ENCODE data around the gene VPS37D. TPM values are rescaled to one million over a fixed set of nuclear protein-coding genes. Genes with fewer than 3 reads are reported as not detected.
A peak's percentile ranks its signal among the peaks of the same experiment; 100 is the strongest.

Gene VPS37D
- total RNA-seq, 1 experiment from 2014 or later = 5.7 TPM

GRCh38 chr7:73622909-73623797 lies 44.5 kb upstream of the VPS37D start (continued):
- no peak for TF ChIP-seq ZNF532 (CRISPR knock-in tag; IDR thresholded peaks at IDR 0.05; ENCODE audit: borderline replicate concordance)
- no peak for TF ChIP-seq ZMAT4 (CRISPR knock-in tag; IDR thresholded peaks at IDR 0.05)
- peak; percentile 50; the same call in 1 of the 2 replicates for TF ChIP-seq TEAD1 (CRISPR knock-in tag; IDR thresholded peaks at IDR 0.05)
- TF ChIP-seq JUN (CRISPR knock-in tag; IDR thresholded peaks at IDR 0.05) = no peak
- TF ChIP-seq, protein P1, sequence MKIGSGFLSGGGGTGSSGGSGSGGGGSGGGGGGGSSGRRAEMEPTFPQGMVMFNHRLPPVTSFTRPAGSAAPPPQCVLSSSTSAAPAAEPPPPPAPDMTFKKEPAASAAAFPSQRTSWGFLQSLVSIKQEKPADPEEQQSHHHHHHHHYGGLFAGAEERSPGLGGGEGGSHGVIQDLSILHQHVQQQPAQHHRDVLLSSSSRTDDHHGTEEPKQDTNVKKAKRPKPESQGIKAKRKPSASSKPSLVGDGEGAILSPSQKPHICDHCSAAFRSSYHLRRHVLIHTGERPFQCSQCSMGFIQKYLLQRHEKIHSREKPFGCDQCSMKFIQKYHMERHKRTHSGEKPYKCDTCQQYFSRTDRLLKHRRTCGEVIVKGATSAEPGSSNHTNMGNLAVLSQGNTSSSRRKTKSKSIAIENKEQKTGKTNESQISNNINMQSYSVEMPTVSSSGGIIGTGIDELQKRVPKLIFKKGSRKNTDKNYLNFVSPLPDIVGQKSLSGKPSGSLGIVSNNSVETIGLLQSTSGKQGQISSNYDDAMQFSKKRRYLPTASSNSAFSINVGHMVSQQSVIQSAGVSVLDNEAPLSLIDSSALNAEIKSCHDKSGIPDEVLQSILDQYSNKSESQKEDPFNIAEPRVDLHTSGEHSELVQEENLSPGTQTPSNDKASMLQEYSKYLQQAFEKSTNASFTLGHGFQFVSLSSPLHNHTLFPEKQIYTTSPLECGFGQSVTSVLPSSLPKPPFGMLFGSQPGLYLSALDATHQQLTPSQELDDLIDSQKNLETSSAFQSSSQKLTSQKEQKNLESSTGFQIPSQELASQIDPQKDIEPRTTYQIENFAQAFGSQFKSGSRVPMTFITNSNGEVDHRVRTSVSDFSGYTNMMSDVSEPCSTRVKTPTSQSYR (CRISPR knock-in tag; IDR thresholded peaks at IDR 0.05) = no peak
- no peak for TF ChIP-seq CBFB (CRISPR knock-in tag; IDR thresholded peaks at IDR 0.05; ENCODE audit: low read depth)

DNA sequence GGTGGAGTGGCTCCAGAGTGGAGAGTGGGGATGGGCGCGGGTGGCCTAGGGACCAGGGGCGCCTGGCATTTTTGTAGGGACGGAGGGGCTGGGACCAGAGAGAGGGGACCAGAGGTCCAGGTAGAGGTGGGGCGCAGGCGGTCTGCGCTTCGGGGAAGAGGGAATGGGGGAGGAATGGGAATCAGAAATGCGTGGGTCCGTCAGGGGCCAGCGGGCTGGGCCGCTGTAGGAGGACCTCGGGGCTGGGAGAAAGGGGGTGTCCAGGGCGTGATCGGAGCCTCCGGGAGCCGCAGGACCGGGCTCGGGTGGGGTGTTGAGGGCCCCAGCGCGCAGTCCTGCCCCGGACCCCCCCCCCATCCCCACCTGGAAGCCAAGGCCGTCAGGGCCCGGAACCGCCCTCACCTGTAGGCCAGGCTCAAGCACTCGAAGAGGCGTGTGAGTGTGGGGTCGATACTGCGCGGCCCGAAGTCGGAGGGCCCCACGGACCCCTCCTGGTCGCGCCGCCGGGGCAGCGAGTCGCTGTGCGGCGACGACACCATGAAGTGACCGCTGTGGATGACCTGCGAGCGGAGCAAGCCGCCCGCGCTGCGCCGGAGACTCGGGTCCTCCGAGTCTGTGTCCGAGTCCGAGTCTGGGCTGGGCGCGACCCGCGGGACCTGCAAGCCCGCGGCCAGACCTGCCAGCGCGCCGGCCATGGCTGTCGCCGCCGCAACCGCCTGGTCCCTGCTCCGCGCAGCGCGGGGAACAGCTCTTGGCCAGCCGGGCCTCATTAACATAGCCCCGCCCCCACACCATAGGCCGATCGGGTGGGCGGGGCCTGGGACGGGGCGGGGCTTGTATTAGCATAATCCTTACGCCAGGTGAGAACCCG lies 43.6 kb upstream of the VPS37D start, which contains the start of gene MLXIPL:
TSS of gene MLXIPL (minus strand) at position 725 of the 871 bp plus-strand sequence. CDS start at position 695, 30 bp downstream.
- H3K4me3 Mint-ChIP-seq = peak within 1 kb of the TSS; percentile 83
- no peak within 1 kb of the TSS; the same call in 1 of the 2 replicates for H3K27ac Mint-ChIP-seq
- no peaks in the 10 kb centered on the region for H3K9me3 Mint-ChIP-seq
- ATAC-seq = peak; percentile 89
- peaks cover 7% of the 10 kb centered on the region for H3K4me1 Mint-ChIP-seq
- POLR2A ChIA-PET = interaction anchor here (0.7 to 1.1 kb wide), 4 partner anchors 12 to 45 kb away, joined by 3 to 4 read pairs (median 3); no protein-coding TSS in a partner anchor
- CTCF ChIA-PET = interaction anchor here (0.9 to 4.7 kb wide), 14 partner anchors 11 to 218 kb away, joined by 3 to 53 read pairs (median 4); partner anchors contain the start of genes METTL27 and VPS37D
- peaks cover 37% of the 10 kb centered on the region for H3K27me3 Mint-ChIP-seq (ENCODE audit: low read depth)
- peak; percentile 96 for DNase-seq (ENCODE audit: low spot score)
- H3K36me3 Mint-ChIP-seq = no peaks in the 10 kb centered on the region
- TF ChIP-seq ZNF532 (CRISPR knock-in tag; IDR thresholded peaks at IDR 0.05; ENCODE audit: borderline replicate concordance) = no peak
- TF ChIP-seq FOXK1 (CRISPR knock-in tag; IDR thresholded peaks at IDR 0.05) = peak; percentile 29; the same call in 1 of the 2 replicates
- no peak for TF ChIP-seq ZNF138 (CRISPR knock-in tag; conservative IDR thresholded peaks at IDR 0.05)
- 0 out of 2 replicates have a peak, but pooled peaks have one; percentile 36 for TF ChIP-seq GABPB1 (CRISPR knock-in tag; IDR thresholded peaks at IDR 0.05)
- no peak for TF ChIP-seq ESRRA (CRISPR knock-in tag; IDR thresholded peaks at IDR 0.05; ENCODE audit: borderline replicate concordance)
- TF ChIP-seq IRF1 (CRISPR knock-in tag; IDR thresholded peaks at IDR 0.05) = 0 out of 2 replicates have a peak, but pooled peaks have one; percentile 34
- TF ChIP-seq, protein P2, sequence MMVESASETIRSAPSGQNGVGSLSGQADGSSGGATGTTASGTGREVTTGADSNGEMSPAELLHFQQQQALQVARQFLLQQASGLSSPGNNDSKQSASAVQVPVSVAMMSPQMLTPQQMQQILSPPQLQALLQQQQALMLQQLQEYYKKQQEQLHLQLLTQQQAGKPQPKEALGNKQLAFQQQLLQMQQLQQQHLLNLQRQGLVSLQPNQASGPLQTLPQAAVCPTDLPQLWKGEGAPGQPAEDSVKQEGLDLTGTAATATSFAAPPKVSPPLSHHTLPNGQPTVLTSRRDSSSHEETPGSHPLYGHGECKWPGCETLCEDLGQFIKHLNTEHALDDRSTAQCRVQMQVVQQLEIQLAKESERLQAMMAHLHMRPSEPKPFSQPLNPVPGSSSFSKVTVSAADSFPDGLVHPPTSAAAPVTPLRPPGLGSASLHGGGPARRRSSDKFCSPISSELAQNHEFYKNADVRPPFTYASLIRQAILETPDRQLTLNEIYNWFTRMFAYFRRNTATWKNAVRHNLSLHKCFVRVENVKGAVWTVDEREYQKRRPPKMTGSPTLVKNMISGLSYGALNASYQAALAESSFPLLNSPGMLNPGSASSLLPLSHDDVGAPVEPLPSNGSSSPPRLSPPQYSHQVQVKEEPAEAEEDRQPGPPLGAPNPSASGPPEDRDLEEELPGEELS (CRISPR knock-in tag; IDR thresholded peaks at IDR 0.05) = 0 out of 2 replicates have a peak, but pooled peaks have one; percentile 58
- TF ChIP-seq, protein P3, sequence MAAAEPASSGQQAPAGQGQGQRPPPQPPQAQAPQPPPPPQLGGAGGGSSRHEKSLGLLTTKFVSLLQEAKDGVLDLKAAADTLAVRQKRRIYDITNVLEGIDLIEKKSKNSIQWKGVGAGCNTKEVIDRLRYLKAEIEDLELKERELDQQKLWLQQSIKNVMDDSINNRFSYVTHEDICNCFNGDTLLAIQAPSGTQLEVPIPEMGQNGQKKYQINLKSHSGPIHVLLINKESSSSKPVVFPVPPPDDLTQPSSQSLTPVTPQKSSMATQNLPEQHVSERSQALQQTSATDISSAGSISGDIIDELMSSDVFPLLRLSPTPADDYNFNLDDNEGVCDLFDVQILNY (CRISPR knock-in tag; IDR thresholded peaks at IDR 0.05) = peak; percentile 66; the same call in 1 of the 2 replicates
- no peak for TF ChIP-seq CREB1 (CRISPR knock-in tag; IDR thresholded peaks at IDR 0.05)
- TF ChIP-seq PRRX2 (CRISPR knock-in tag; IDR thresholded peaks at IDR 0.05) = no peak
- TF ChIP-seq TEAD1 (CRISPR knock-in tag; IDR thresholded peaks at IDR 0.05) = no peak

Measured in WTC11 (cell line).